HG02798 (cell line): ENCODE data around the gene MRPS10.
"Not testable (repeated sequence)": the region's sequence is repeated elsewhere in the genome, so short reads cannot be mapped to it uniquely, and the experiment has no call there.

ENCODE experiments used
- ATAC-seq: cut with Tn5 transposase; IDR thresholded peaks from one replicate; pipeline ENCODE4 v1.9.1; 2021; ENCODE audit warnings: mild to moderate bottlenecking; ENCODE audit not compliant: unreplicated experiment, poor library complexity

The MRPS10 gene

GRCh38 chr6:42182101-42182500, 35.6 kb downstream of the MRPS10 start:
- ATAC-seq: no peak

GRCh38 chr6:42179945-42180313, 37.7 kb downstream of the MRPS10 start:
- no peak for ATAC-seq

- ATAC-seq: no peak
Measured at GRCh38 chr6:42179261-42179944, 38.3 kb downstream of the MRPS10 start.

- ATAC-seq: no peak
Measured at GRCh38 chr6:42177514-42178364, 39.9 kb downstream of the MRPS10 start.

GRCh38 chr6:42176981-42177380, 40.7 kb downstream of the MRPS10 start:
- ATAC-seq: no peak

GRCh38 chr6:42175860-42176259, 41.8 kb downstream of the MRPS10 start:
- ATAC-seq: no peak

GRCh38 chr6:42173101-42173500, 44.6 kb downstream of the MRPS10 start, which contains the start of gene GUCA1A:
GUCA1A (plus strand) TSS chr6:42173364; CDS start chr6:42173614, 250 bp downstream.
- ATAC-seq: no peak

- ATAC-seq: no peak
Measured at GRCh38 chr6:42171813-42172581, 45.7 kb downstream of the MRPS10 start.

GRCh38 chr6:42169780-42170179, 47.9 kb downstream of the MRPS10 start:
- ATAC-seq: not testable (repeated sequence)

GRCh38 chr6:42168650-42169049, 49.0 kb downstream of the MRPS10 start:
- no peak for ATAC-seq

- ATAC-seq: peak; percentile 51
Measured at GRCh38 chr6:42166444-42167141, 51.1 kb downstream of the MRPS10 start.

- no peak for ATAC-seq
Measured at GRCh38 chr6:42165016-42165415, 52.6 kb downstream of the MRPS10 start.

GRCh38 chr6:42163981-42164380, 53.7 kb downstream of the MRPS10 start:
- no peak for ATAC-seq

GRCh38 chr6:42162812-42163211, 54.8 kb downstream of the MRPS10 start:
- no peak for ATAC-seq

- ATAC-seq: no peak
Measured at GRCh38 chr6:42162384-42162783, 55.3 kb downstream of the MRPS10 start.

- ATAC-seq: no peak
Measured at GRCh38 chr6:42159431-42160024, 58.1 kb downstream of the MRPS10 start.

GRCh38 chr6:42158631-42159030, 59.0 kb downstream of the MRPS10 start:
- ATAC-seq: no peak

GRCh38 chr6:42158011-42158410, 59.6 kb downstream of the MRPS10 start:
- ATAC-seq: no peak
